Ishikawa (cell line): ENCODE data around the gene NR0B1.

Source experiments
- CEBPB ChIP-seq: IDR thresholded peaks from 2 replicates; pipeline ENCODE4 v1.6.1; 2012
- EGR1 ChIP-seq: IDR thresholded peaks from 2 replicates; pipeline ENCODE4 v1.6.1; 2012
- EP300 ChIP-seq: IDR thresholded peaks from 2 replicates; pipeline ENCODE4 v1.6.1; 2012; ENCODE audit warnings: borderline replicate concordance
- NFIC ChIP-seq: IDR thresholded peaks from 2 replicates; pipeline ENCODE4 v1.6.1; 2012
- RAD21 ChIP-seq: IDR thresholded peaks from 2 replicates; pipeline ENCODE4 v1.6.1; 2012; ENCODE audit warnings: low read depth
- TAF1 ChIP-seq: IDR thresholded peaks from 2 replicates; pipeline ENCODE4 v1.6.1; 2012; ENCODE audit warnings: low read depth, mild to moderate bottlenecking
- TCF12 ChIP-seq: IDR thresholded peaks from 2 replicates; pipeline ENCODE4 v1.6.1; 2012; ENCODE audit warnings: low read depth
- TEAD4 ChIP-seq: IDR thresholded peaks from 2 replicates; pipeline ENCODE4 v1.6.1; 2012
- YY1 ChIP-seq: IDR thresholded peaks from 2 replicates; pipeline ENCODE4 v1.6.1; 2012; ENCODE audit warnings: low read depth
- TF ChIP-seq, protein P1 (sequence below): IDR thresholded peaks from 2 replicates; pipeline ENCODE4 v1.6.1; 2012
- TF ChIP-seq, protein P2 (sequence below): IDR thresholded peaks from 2 replicates; pipeline ENCODE4 v1.6.1; 2012
- TF ChIP-seq, protein P3 (sequence below): IDR thresholded peaks from 2 replicates; pipeline ENCODE4 v1.6.1; 2012; ENCODE audit warnings: low read depth, mild to moderate bottlenecking

DNA sequence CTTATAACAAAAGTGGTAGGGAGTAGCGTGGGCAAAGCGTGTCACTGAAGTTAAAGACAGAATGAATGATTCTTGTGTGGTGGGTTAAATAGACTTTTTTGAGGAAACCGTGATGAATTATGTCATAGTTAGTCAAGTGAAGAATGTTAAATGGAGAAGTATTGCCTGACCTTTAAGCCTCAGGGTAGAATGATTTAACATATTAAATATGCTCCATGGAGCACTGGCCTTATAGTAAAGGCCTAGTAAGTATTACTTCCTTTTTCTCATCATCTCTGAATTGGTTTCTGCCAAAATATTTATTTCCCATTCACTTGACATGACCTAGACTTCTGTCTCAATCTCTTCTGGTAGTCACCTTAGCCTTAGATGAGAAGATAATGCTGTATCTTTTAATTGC lies 38.6 kb downstream of the NR0B1 start:
- TF ChIP-seq, protein P1, sequence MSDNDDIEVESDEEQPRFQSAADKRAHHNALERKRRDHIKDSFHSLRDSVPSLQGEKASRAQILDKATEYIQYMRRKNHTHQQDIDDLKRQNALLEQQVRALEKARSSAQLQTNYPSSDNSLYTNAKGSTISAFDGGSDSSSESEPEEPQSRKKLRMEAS = no peak
- no peak for TF ChIP-seq RAD21
- TF ChIP-seq EP300 = no peak
- no peak for TF ChIP-seq TAF1
- no peak for TF ChIP-seq TCF12
- TF ChIP-seq CEBPB = no peak
- no peak for TF ChIP-seq TEAD4
- no peak for TF ChIP-seq YY1
- TF ChIP-seq EGR1 = no peak
- TF ChIP-seq, protein P2, sequence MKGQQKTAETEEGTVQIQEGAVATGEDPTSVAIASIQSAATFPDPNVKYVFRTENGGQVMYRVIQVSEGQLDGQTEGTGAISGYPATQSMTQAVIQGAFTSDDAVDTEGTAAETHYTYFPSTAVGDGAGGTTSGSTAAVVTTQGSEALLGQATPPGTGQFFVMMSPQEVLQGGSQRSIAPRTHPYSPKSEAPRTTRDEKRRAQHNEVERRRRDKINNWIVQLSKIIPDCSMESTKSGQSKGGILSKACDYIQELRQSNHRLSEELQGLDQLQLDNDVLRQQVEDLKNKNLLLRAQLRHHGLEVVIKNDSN = no peak
- TF ChIP-seq, protein P3, sequence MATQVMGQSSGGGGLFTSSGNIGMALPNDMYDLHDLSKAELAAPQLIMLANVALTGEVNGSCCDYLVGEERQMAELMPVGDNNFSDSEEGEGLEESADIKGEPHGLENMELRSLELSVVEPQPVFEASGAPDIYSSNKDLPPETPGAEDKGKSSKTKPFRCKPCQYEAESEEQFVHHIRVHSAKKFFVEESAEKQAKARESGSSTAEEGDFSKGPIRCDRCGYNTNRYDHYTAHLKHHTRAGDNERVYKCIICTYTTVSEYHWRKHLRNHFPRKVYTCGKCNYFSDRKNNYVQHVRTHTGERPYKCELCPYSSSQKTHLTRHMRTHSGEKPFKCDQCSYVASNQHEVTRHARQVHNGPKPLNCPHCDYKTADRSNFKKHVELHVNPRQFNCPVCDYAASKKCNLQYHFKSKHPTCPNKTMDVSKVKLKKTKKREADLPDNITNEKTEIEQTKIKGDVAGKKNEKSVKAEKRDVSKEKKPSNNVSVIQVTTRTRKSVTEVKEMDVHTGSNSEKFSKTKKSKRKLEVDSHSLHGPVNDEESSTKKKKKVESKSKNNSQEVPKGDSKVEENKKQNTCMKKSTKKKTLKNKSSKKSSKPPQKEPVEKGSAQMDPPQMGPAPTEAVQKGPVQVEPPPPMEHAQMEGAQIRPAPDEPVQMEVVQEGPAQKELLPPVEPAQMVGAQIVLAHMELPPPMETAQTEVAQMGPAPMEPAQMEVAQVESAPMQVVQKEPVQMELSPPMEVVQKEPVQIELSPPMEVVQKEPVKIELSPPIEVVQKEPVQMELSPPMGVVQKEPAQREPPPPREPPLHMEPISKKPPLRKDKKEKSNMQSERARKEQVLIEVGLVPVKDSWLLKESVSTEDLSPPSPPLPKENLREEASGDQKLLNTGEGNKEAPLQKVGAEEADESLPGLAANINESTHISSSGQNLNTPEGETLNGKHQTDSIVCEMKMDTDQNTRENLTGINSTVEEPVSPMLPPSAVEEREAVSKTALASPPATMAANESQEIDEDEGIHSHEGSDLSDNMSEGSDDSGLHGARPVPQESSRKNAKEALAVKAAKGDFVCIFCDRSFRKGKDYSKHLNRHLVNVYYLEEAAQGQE = no peak
- TF ChIP-seq NFIC = no peak
